ENCODE data around the gene SERPINB1. TPM values are rescaled to one million over a fixed set of nuclear protein-coding genes. Genes with fewer than 3 reads are reported as not detected.

SERPINB1 gene
- total RNA-seq, 2 experiments from 2014 or later: 1.2 to 3.5 TPM

GRCh38 chr6:2795162-2795561, 46.5 kb downstream of the SERPINB1 start:
- Histone ChIP-seq H3K79me2 (ENCODE audit: insufficient read depth, low read depth, low read length) (no peaks in the 10 kb centered on the region), H3K9me3 (ENCODE audit: low read length) (no peaks in the 10 kb centered on the region), H3K4me1 (ENCODE audit: insufficient read depth, low read length, poor library complexity, severe bottlenecking) (peaks cover 4% of the 10 kb centered on the region), H3K27ac (ENCODE audit: low read depth, low read length, poor library complexity, severe bottlenecking) (no peak overlapping the region), H3K4me2 (ENCODE audit: low read length) (no peak overlapping the region), H4K20me1 (ENCODE audit: insufficient read depth, low read length) (no peaks in the 10 kb centered on the region), H3K4me3 (ENCODE audit: low read depth, low read length, poor library complexity, severe bottlenecking) (no peak overlapping the region), H3K9me2 (ENCODE audit: insufficient read depth, low read length) (no peaks in the 10 kb centered on the region), H3K36me3 (ENCODE audit: insufficient read depth, low read length) (no peaks in the 10 kb centered on the region), H2AFZ (ENCODE audit: low read length) (no peak overlapping the region)
- no peak for DNase-seq (ENCODE audit: low spot score)
- ChIA-PET POLR2A (interaction anchor here (0.6 to 0.8 kb wide), 2 partner anchors 1028 to 1244 kb away, joined by 3 to 4 read pairs; no protein-coding TSS in a partner anchor), CTCF (ENCODE audit: unreplicated experiment) (no interaction called here)
- no TSS peak for BruUV-seq (replicated peaks)
- TF ChIP-seq EZH2phosphoT487 (IDR thresholded peaks at IDR 0.05; ENCODE audit: borderline replicate concordance, low read depth, low read length) (no peak), CTCF (conservative IDR thresholded peaks at IDR 0.05; ENCODE audit: low read length) (no peak)
- intact Hi-C loops (cut with micrococcal nuclease; ENCODE audit: unreplicated experiment): no loop called here

- no peaks in the 10 kb centered on the region for H4K20me1 ChIP-seq (ENCODE audit: insufficient read depth, low read length)
- no peak overlapping the region for H3K4me2 ChIP-seq (ENCODE audit: low read length)
- no peak for TF ChIP-seq CTCF (conservative IDR thresholded peaks at IDR 0.05; ENCODE audit: low read length)
- no peak for TF ChIP-seq EZH2phosphoT487 (IDR thresholded peaks at IDR 0.05; ENCODE audit: borderline replicate concordance, low read depth, low read length)
- CTCF ChIA-PET (ENCODE audit: unreplicated experiment): no interaction called here
- no TSS peak for BruUV-seq (replicated peaks)
- H3K27ac ChIP-seq (ENCODE audit: low read depth, low read length, poor library complexity, severe bottlenecking): no peak overlapping the region
- peaks cover 4% of the 10 kb centered on the region for H3K4me1 ChIP-seq (ENCODE audit: insufficient read depth, low read length, poor library complexity, severe bottlenecking)
- intact Hi-C loops (cut with micrococcal nuclease; ENCODE audit: unreplicated experiment): loop anchor here (5.0 kb wide), 2 partner anchors 118 to 263 kb away; no protein-coding TSS in a partner anchor
- DNase-seq (ENCODE audit: low spot score): no peak
- no peaks in the 10 kb centered on the region for H3K9me2 ChIP-seq (ENCODE audit: insufficient read depth, low read length)
- peaks cover 2% of the 10 kb centered on the region; the same call in 1 of the 2 replicates for H3K36me3 ChIP-seq (ENCODE audit: insufficient read depth, low read length)
- no peaks in the 10 kb centered on the region for H3K9me3 ChIP-seq (ENCODE audit: low read length)
- no peak overlapping the region for H2AFZ ChIP-seq (ENCODE audit: low read length)
- no peaks in the 10 kb centered on the region for H3K79me2 ChIP-seq (ENCODE audit: insufficient read depth, low read depth, low read length)
- H3K4me3 ChIP-seq (ENCODE audit: low read depth, low read length, poor library complexity, severe bottlenecking): no peak overlapping the region
- POLR2A ChIA-PET: no interaction called here
These were observed 47.4 kb downstream of the SERPINB1 start for GRCh38 chr6:2794171-2794730.

- Histone ChIP-seq H3K9me2 (ENCODE audit: insufficient read depth, low read length) (no peaks in the 10 kb centered on the region), H3K27ac (ENCODE audit: low read depth, low read length, poor library complexity, severe bottlenecking) (no peak overlapping the region), H3K9me3 (ENCODE audit: low read length) (no peaks in the 10 kb centered on the region), H3K4me1 (ENCODE audit: insufficient read depth, low read length, poor library complexity, severe bottlenecking) (peaks cover 4% of the 10 kb centered on the region), H3K4me2 (ENCODE audit: low read length) (no peak overlapping the region), H2AFZ (ENCODE audit: low read length) (no peak overlapping the region), H4K20me1 (ENCODE audit: insufficient read depth, low read length) (no peaks in the 10 kb centered on the region), H3K4me3 (ENCODE audit: low read depth, low read length, poor library complexity, severe bottlenecking) (no peak overlapping the region), H3K79me2 (ENCODE audit: insufficient read depth, low read depth, low read length) (no peaks in the 10 kb centered on the region), H3K36me3 (ENCODE audit: insufficient read depth, low read length) (peaks cover 7% of the 10 kb centered on the region)
- BruUV-seq (replicated peaks): no TSS peak
- POLR2A ChIA-PET: no interaction called here
- TF ChIP-seq CTCF (conservative IDR thresholded peaks at IDR 0.05; ENCODE audit: low read length) (no peak), EZH2phosphoT487 (IDR thresholded peaks at IDR 0.05; ENCODE audit: borderline replicate concordance, low read depth, low read length) (no peak)
- DNase-seq (ENCODE audit: low spot score): no peak
- CTCF ChIA-PET (ENCODE audit: unreplicated experiment): no interaction called here
- intact Hi-C loops (cut with micrococcal nuclease; ENCODE audit: unreplicated experiment): loop anchor here (5.0 kb wide), 2 partner anchors 119 to 264 kb away; no protein-coding TSS in a partner anchor
These were observed 48.0 kb downstream of the SERPINB1 start for GRCh38 chr6:2793534-2794151.
